ENCODE results near the gene FBXL13.
"Not testable (repeated sequence)": the region's sequence is repeated elsewhere in the genome, so short reads cannot be mapped to it uniquely, and the experiment has no call there.

FBXL13 gene

GRCh38 chr7:103037476-103037822 lies 37.1 kb downstream of the FBXL13 start:
- Mint-ChIP-seq H3K36me3 (ENCODE audit: insufficient read depth) (no peaks in the 10 kb centered on the region), H3K27me3 (peaks cover 14 to 25% of the 10 kb centered on the region in 2 donors), H3K4me3 (no peak overlapping the region), H3K27ac (no peak overlapping the region), H3K9me3 (no peaks in the 10 kb centered on the region), H3K4me1 (ENCODE audit: low read depth in 2 of 2) (no peaks in the 10 kb centered on the region)
- no peak for ATAC-seq (replicated peaks)
- DNase-seq: no peak

DNA sequence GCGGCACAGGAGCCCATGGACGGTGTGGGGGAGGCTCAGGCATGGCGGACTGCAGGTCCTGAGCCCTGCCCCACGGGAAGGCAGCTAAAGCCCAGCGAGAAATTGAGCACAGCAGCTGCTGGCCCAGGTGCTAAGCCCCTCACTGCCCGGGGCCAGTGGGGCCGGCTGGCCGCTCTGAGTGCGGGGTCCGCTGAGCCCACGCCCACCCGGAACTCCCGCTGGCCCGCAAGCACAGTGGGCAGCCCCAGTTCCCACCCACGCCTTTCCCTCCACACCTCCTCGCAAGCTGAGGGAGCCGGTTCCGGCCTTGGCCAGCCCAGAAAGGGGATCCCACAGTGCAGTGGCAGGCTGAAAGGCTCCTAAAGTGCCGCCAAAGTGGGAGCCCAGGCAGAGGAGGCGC lies 40.3 kb downstream of the FBXL13 start:
- not testable (repeated sequence) for H3K9me3 Mint-ChIP-seq; H3K4me1 Mint-ChIP-seq (ENCODE audit: low read depth in 2 of 2); H3K4me3 Mint-ChIP-seq; ATAC-seq (replicated peaks); DNase-seq; H3K27ac Mint-ChIP-seq; H3K36me3 Mint-ChIP-seq (ENCODE audit: insufficient read depth)
- peaks cover 14 to 15% of the 10 kb centered on the region in 2 donors for H3K27me3 Mint-ChIP-seq

- no peak for ATAC-seq (replicated peaks)
- Mint-ChIP-seq H3K36me3 (ENCODE audit: insufficient read depth) (no peaks in the 10 kb centered on the region), H3K4me3 (no peak overlapping the region), H3K4me1 (ENCODE audit: low read depth in 2 of 2) (no peaks in the 10 kb centered on the region), H3K27me3 (peaks cover 14 to 15% of the 10 kb centered on the region in 2 donors), H3K27ac (no peak overlapping the region), H3K9me3 (no peaks in the 10 kb centered on the region)
- no peak for DNase-seq
Measured at GRCh38 chr7:103031781-103032180, 42.8 kb downstream of the FBXL13 start.

DNA sequence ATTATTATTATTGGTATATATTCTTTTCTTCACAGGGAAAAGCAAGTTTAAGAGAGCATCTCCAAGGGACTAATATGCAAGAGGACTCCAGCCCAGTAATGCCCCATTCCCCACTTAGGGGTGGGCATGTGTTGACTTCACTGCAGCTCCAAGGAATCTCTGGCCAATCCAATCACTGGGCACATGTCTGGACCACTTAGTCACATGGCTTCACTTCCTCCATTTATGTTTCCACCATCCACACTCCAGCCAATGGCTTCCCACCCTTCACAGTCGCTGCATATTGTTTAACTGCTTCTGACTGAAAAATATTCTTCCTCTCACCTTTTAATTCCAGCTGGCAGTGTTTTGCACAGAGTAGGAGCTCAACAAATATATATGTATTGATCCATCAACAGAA lies 43.6 kb downstream of the FBXL13 start:
- peak overlapping the region in 1 of 2 donors; percentile 7 for H3K27ac Mint-ChIP-seq
- no peak for ATAC-seq (replicated peaks)
- no peaks in the 10 kb centered on the region for H3K36me3 Mint-ChIP-seq (ENCODE audit: insufficient read depth)
- no peaks in the 10 kb centered on the region for H3K9me3 Mint-ChIP-seq
- H3K27me3 Mint-ChIP-seq: peaks cover 14 to 15% of the 10 kb centered on the region in 2 donors
- no peaks in the 10 kb centered on the region for H3K4me1 Mint-ChIP-seq (ENCODE audit: low read depth in 2 of 2)
- no peak overlapping the region for H3K4me3 Mint-ChIP-seq
- no peak for DNase-seq

- H3K36me3 Mint-ChIP-seq (ENCODE audit: insufficient read depth): no peaks in the 10 kb centered on the region
- ATAC-seq (replicated peaks) (no peak), DNase-seq (no peak)
- no peak overlapping the region for H3K27ac Mint-ChIP-seq
- H3K9me3 Mint-ChIP-seq: no peaks in the 10 kb centered on the region
- peaks cover 0 to 4% of the 10 kb centered on the region in 2 donors for H3K4me1 Mint-ChIP-seq (ENCODE audit: low read depth in 2 of 2)
- no peaks in the 10 kb centered on the region for H3K27me3 Mint-ChIP-seq
- no peak overlapping the region for H3K4me3 Mint-ChIP-seq
Measured at GRCh38 chr7:103025341-103025740, 49.3 kb downstream of the FBXL13 start.

DNA sequence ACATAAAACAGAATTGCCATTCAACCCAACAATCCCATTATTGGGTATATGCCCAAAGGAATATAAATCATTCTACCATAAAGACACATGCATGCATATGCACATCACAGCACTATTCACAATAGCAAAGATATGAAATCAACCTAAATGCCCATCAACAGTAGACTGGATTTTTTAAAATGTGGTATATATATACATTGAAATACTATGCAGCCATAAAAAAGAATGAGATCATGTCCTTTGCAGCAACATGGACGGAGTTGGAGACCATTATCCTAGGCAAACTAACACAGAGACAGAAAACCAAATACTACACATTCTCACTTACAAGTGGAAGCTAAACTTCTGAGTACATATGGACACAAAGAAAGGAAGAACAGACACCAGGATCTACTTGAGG lies 51.0 kb downstream of the FBXL13 start:
- H3K36me3 Mint-ChIP-seq (ENCODE audit: insufficient read depth); H3K4me3 Mint-ChIP-seq; H3K27ac Mint-ChIP-seq; DNase-seq; H3K27me3 Mint-ChIP-seq; H3K9me3 Mint-ChIP-seq; H3K4me1 Mint-ChIP-seq (ENCODE audit: low read depth in 2 of 2); ATAC-seq (replicated peaks): not testable (repeated sequence)

GRCh38 chr7:103021490-103021889 lies 53.1 kb downstream of the FBXL13 start:
- H3K4me1 Mint-ChIP-seq (ENCODE audit: low read depth in 2 of 2); H3K27me3 Mint-ChIP-seq; ATAC-seq (replicated peaks); DNase-seq; H3K9me3 Mint-ChIP-seq; H3K27ac Mint-ChIP-seq; H3K36me3 Mint-ChIP-seq (ENCODE audit: insufficient read depth); H3K4me3 Mint-ChIP-seq: not testable (repeated sequence)

- H3K27ac Mint-ChIP-seq; H3K27me3 Mint-ChIP-seq; H3K4me1 Mint-ChIP-seq (ENCODE audit: low read depth in 2 of 2); H3K36me3 Mint-ChIP-seq (ENCODE audit: insufficient read depth); H3K9me3 Mint-ChIP-seq; ATAC-seq (replicated peaks); DNase-seq; H3K4me3 Mint-ChIP-seq: not testable (repeated sequence)
Measured at GRCh38 chr7:103020876-103021275, 53.7 kb downstream of the FBXL13 start.

- not testable (repeated sequence) for H3K9me3 Mint-ChIP-seq; H3K4me1 Mint-ChIP-seq (ENCODE audit: low read depth in 2 of 2); H3K27me3 Mint-ChIP-seq; H3K27ac Mint-ChIP-seq; H3K4me3 Mint-ChIP-seq; ATAC-seq (replicated peaks); H3K36me3 Mint-ChIP-seq (ENCODE audit: insufficient read depth); DNase-seq
Measured at GRCh38 chr7:103018295-103018694, 56.3 kb downstream of the FBXL13 start.

DNA sequence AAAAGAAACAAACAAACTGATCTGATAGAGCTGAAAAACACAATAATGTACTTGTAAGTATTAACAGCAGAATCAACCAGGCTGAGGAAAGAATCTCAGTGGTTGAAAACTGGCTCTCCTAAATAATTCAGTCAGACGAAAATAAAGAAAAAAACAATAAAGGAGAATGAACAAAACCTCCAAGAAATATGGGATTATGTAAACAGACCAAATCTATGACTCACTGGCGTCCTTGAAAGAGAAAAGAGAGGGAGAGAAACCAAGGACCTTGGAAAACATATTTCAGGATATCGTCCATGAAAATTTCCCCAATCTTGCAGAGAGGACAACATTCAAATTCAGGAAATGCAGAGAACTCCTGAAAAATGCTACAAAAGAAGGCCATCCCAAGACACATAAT lies 62.9 kb downstream of the FBXL13 start:
- H3K4me1 Mint-ChIP-seq (ENCODE audit: low read depth in 2 of 2): no peaks in the 10 kb centered on the region
- no peaks in the 10 kb centered on the region for H3K9me3 Mint-ChIP-seq
- no peak for DNase-seq

DNA sequence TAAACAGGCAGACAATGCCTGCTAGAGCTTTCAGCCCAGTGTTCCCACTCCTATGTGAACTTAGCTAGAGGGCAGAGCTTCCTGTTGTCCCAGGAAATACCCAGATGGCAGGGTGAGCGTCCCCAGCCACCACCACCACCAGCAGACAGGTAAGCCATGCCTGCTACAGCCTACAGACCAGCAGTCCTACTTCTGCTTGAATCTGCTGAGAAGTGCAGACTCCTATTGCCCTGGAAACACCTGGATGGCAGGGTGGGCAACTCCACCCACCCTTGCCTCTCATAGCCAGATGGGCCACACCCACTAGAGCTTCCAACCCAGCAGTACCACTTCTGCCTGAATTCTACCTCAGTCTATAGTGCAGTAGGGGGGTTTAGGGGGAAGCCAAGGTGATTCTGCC lies 64.4 kb downstream of the FBXL13 start:
- no peak overlapping the region for H3K4me3 Mint-ChIP-seq
- ATAC-seq (replicated peaks): no peak

More for the DNA sequence above, 62.9 kb downstream of the FBXL13 start:
- peaks cover 7 to 11% of the 10 kb centered on the region in 2 donors for H3K27me3 Mint-ChIP-seq
- no peaks in the 10 kb centered on the region for H3K36me3 Mint-ChIP-seq (ENCODE audit: insufficient read depth)
- H3K27ac Mint-ChIP-seq: no peak overlapping the region
- H3K4me3 Mint-ChIP-seq: no peak overlapping the region
- ATAC-seq (replicated peaks): no peak

DNA sequence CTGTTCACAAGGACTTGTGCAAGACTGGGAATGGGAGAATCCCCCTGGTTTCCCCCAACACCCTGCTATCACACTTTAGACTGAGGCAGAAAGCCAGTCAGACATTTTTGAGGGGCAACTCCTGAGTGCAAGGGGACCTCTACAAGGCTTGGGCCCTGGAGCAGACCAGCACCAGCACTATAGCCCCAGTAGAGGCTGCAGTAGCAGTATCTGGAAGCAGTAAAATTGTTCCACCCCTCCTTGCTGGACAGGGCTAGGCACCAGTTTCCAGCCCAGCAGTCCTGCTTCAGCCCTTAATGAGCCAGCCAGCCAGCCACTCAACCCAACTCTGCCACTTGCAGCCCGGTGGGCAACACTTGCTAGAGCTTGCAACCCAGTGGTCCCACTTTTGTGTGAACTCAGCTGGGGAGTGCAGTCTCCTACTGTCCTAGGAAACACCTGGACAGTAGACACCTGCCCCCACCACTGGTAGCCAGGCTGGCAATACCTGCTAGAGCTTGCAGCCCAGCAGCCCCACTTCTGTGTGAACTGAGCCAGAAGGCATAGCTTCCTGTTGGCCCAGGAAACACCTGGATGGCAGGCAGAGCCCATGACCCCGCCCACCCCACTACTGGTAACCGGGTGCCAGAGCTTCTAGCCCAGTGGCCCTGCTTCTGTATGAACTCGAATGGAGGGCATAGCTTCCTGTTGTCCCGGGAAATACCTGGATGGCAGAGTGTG lies 65.0 kb downstream of the FBXL13 start:
- H3K4me1 Mint-ChIP-seq (ENCODE audit: low read depth in 2 of 2): no peaks in the 10 kb centered on the region
- H3K27ac Mint-ChIP-seq: no peak overlapping the region
- peaks cover 11 to 14% of the 10 kb centered on the region in 2 donors for H3K27me3 Mint-ChIP-seq
- ATAC-seq (replicated peaks) (no peak), DNase-seq (no peak)
- H3K36me3 Mint-ChIP-seq (ENCODE audit: insufficient read depth): no peaks in the 10 kb centered on the region
- no peak overlapping the region for H3K4me3 Mint-ChIP-seq
- H3K9me3 Mint-ChIP-seq: no peaks in the 10 kb centered on the region

More for the DNA sequence above, 64.4 kb downstream of the FBXL13 start:
- H3K4me1 Mint-ChIP-seq (ENCODE audit: low read depth in 2 of 2): no peaks in the 10 kb centered on the region
- no peaks in the 10 kb centered on the region for H3K9me3 Mint-ChIP-seq
- H3K27ac Mint-ChIP-seq: no peak overlapping the region
- no peak for DNase-seq
- H3K36me3 Mint-ChIP-seq (ENCODE audit: insufficient read depth): no peaks in the 10 kb centered on the region
- peaks cover 11 to 14% of the 10 kb centered on the region in 2 donors for H3K27me3 Mint-ChIP-seq

- DNase-seq (no peak), ATAC-seq (replicated peaks) (no peak)
- Mint-ChIP-seq H3K27me3 (peaks cover 10 to 12% of the 10 kb centered on the region in 2 donors), H3K9me3 (peaks cover 7 to 9% of the 10 kb centered on the region in 2 donors), H3K4me1 (ENCODE audit: low read depth in 2 of 2) (no peaks in the 10 kb centered on the region), H3K27ac (no peak overlapping the region), H3K36me3 (ENCODE audit: insufficient read depth) (no peaks in the 10 kb centered on the region), H3K4me3 (no peak overlapping the region)
Measured at GRCh38 chr7:103003004-103003403, 71.6 kb downstream of the FBXL13 start.

DNA sequence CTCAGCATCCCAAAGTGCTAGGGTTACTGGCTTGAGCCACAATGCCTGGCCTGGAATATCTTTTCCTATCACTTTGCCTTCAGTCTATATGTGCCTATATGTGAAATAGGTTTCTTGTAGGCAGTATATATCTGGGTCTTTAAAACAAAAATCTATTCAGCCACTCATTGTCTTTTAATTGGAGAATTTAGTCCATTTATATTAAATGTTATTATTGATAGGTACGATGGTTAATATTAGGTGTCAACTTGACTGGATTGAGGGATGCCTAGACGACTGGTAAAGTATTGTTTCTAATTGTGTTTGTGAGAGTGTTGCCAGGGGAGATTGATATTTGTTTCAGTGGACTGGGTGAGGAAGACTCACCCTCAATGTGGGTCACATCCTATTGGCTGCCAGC lies 73.4 kb downstream of the FBXL13 start:
- Mint-ChIP-seq H3K4me3 (no peak overlapping the region), H3K27ac (no peak overlapping the region), H3K4me1 (ENCODE audit: low read depth in 2 of 2) (no peaks in the 10 kb centered on the region), H3K36me3 (ENCODE audit: insufficient read depth) (no peaks in the 10 kb centered on the region), H3K27me3 (peaks cover 0 to 9% of the 10 kb centered on the region in 2 donors), H3K9me3 (peaks cover 7 to 9% of the 10 kb centered on the region in 2 donors)
- DNase-seq: no peak
- no peak for ATAC-seq (replicated peaks)
